GM19395 (cell line): ENCODE results near the gene HS2ST1.
"Not testable (repeated sequence)": the region's sequence is repeated elsewhere in the genome, so short reads cannot be mapped to it uniquely, and the experiment has no call there.

Source experiments
- ATAC-seq: cut with Tn5 transposase; IDR thresholded peaks from one replicate; pipeline ENCODE4 v1.9.1; 2021; ENCODE audit warnings: mild to moderate bottlenecking, moderate library complexity; ENCODE audit not compliant: unreplicated experiment

Gene HS2ST1

GRCh38 chr1:87056974-87057373 is 142.5 kb downstream of the HS2ST1 start:
- ATAC-seq: no peak

GRCh38 chr1:87058343-87058649 is 143.9 kb downstream of the HS2ST1 start:
- no peak for ATAC-seq

GRCh38 chr1:87061742-87062156 is 147.3 kb downstream of the HS2ST1 start:
- peak; percentile 55 for ATAC-seq

- no peak for ATAC-seq
Observed at GRCh38 chr1:87062687-87063086, 148.3 kb downstream of the HS2ST1 start.

- ATAC-seq: no peak
Observed at GRCh38 chr1:87064309-87064708, 149.9 kb downstream of the HS2ST1 start.

GRCh38 chr1:87064986-87065385 is 150.6 kb downstream of the HS2ST1 start:
- no peak for ATAC-seq

GRCh38 chr1:87066708-87067107 is 152.3 kb downstream of the HS2ST1 start:
- ATAC-seq: not testable (repeated sequence)

GRCh38 chr1:87072411-87072810 is 158.0 kb downstream of the HS2ST1 start:
- ATAC-seq: no peak

- no peak for ATAC-seq
Observed at GRCh38 chr1:87072904-87073303, 158.5 kb downstream of the HS2ST1 start.

GRCh38 chr1:87074001-87074795 is 159.8 kb downstream of the HS2ST1 start:
- ATAC-seq: no peak

- ATAC-seq: peak; percentile 73
Observed at GRCh38 chr1:87077959-87078639, 163.7 kb downstream of the HS2ST1 start.

GRCh38 chr1:87084244-87084836 is 169.9 kb downstream of the HS2ST1 start:
- peak; percentile 56 for ATAC-seq

GRCh38 chr1:87086120-87086519 is 171.7 kb downstream of the HS2ST1 start:
- ATAC-seq: no peak

- no peak for ATAC-seq
Observed at GRCh38 chr1:87089070-87089736, 174.8 kb downstream of the HS2ST1 start.

- ATAC-seq: no peak
Observed at GRCh38 chr1:87089823-87090222, 175.4 kb downstream of the HS2ST1 start.

- ATAC-seq: no peak
Observed at GRCh38 chr1:87091425-87091824, 177.0 kb downstream of the HS2ST1 start.

- ATAC-seq: no peak
Observed at GRCh38 chr1:87092846-87093245, 178.4 kb downstream of the HS2ST1 start.

GRCh38 chr1:87093286-87093685 is 178.9 kb downstream of the HS2ST1 start:
- ATAC-seq: no peak

- ATAC-seq: no peak
Observed at GRCh38 chr1:87094238-87094637, 179.8 kb downstream of the HS2ST1 start.

GRCh38 chr1:87100271-87100670 is 185.8 kb downstream of the HS2ST1 start:
- no peak for ATAC-seq

- ATAC-seq: no peak
Observed at GRCh38 chr1:87103074-87103473, 188.6 kb downstream of the HS2ST1 start.

GRCh38 chr1:87104140-87104539 is 189.7 kb downstream of the HS2ST1 start:
- no peak for ATAC-seq
